Panc1 (cell line): ENCODE results near the gene CINP. TPM values are rescaled to one million over a fixed set of nuclear protein-coding genes. Genes with fewer than 3 reads are reported as not detected.

Source experiments
- ATAC-seq: fragments of 200-7000 bp; cut with Tn5 transposase; 2 replicates; pipeline ENCODE4 v1.9.1; 2020; ENCODE audit warnings: mild to moderate bottlenecking, moderate library complexity
- BruUV-seq: library from RNA; stranded (reverse); fragments of 400-500 nt; replicated peaks from 2 replicates; lab custom pipeline; 2021; lab: Mats Ljungman, UMichigan
- CTCF ChIA-PET: fragments of 300-600 bp; sonication (Branson Sonifier 250); formaldehyde crosslinking; loops from one replicate; lab custom pipeline; 2022; ENCODE audit warnings: antibody characterized with exemption; lab: Charles Lee
- POLR2A ChIA-PET: fragments of 300-600 bp; sonication (Branson Sonifier 250); formaldehyde crosslinking; loops from one replicate; lab custom pipeline; 2022; ENCODE audit warnings: antibody characterized with exemption; lab: Charles Lee
- DNase-seq: peaks from one replicate; pipeline ENCODE4 v3.0.0-alpha.2; 2010; ENCODE audit warnings: low read depth, low spot score
- H3K27ac ChIP-seq: 2 replicates; pipeline ENCODE4 v1.5.1; 2011; ENCODE audit warnings: mild to moderate bottlenecking, low read length, inconsistent platforms
- H3K27me3 ChIP-seq: fragments of 200-500 bp; sonication (Bioruptor generic); 2 replicates; pipeline ENCODE4 v1.6.0; 2014; ENCODE audit warnings: low read length, inconsistent platforms; ENCODE audit not compliant: control insufficient read depth, insufficient read depth
- H3K36me3 ChIP-seq: fragments of 200-500 bp; sonication (Bioruptor generic); 2 replicates; pipeline ENCODE4 v1.5.1; 2014; ENCODE audit warnings: inconsistent platforms, mild to moderate bottlenecking, low read length, moderate library complexity; ENCODE audit not compliant: control insufficient read depth, insufficient read depth
- H3K4me1 ChIP-seq: 2 replicates; pipeline ENCODE4 v1.5.1; 2011; ENCODE audit warnings: inconsistent platforms, mild to moderate bottlenecking, low read length, moderate library complexity; ENCODE audit not compliant: control insufficient read depth, insufficient read depth
- H3K4me3 ChIP-seq, 2 experiments: 2 replicates each; pipeline ENCODE4 v1.5.1; 2011 to 2012; ENCODE audit warnings: low read depth in 2 of 2, low read length in 2 of 2, mild to moderate bottlenecking in 2 of 2, inconsistent platforms in 1 of 2, moderate library complexity in 1 of 2
- H3K9me3 ChIP-seq: fragments of 200-500 bp; sonication (Bioruptor generic); 2 replicates; pipeline ENCODE4 v1.5.1; 2014; ENCODE audit warnings: low read depth, mild to moderate bottlenecking, inconsistent platforms, low read length, moderate library complexity; ENCODE audit not compliant: control insufficient read depth, insufficient read depth
- POLR2AphosphoS5 ChIP-seq: IDR thresholded peaks from 2 replicates; pipeline ENCODE4 v1.6.1; 2012; ENCODE audit warnings: mild to moderate bottlenecking, low read depth, low read length, moderate library complexity
- SIN3A ChIP-seq: IDR thresholded peaks from 2 replicates; pipeline ENCODE4 v1.6.1; 2012; ENCODE audit warnings: low read depth, mild to moderate bottlenecking, low read length, moderate library complexity, borderline replicate concordance; ENCODE audit not compliant: insufficient read depth
- TCF7L2 ChIP-seq: IDR thresholded peaks from 2 replicates; pipeline ENCODE4 v1.6.1; 2011; ENCODE audit warnings: mild to moderate bottlenecking, low read depth, low read length, inconsistent platforms
- in situ Hi-C: cut with HindIII; loops from 2 replicates; pipeline ENCODE4 v1.10.0; 2016; ENCODE audit warnings: low sequenced_read_pairs, low pct_unique_long_range_greater_than_20kb
- intact Hi-C: fragments of 100-400 bp; cut with micrococcal nuclease; formaldehyde crosslinking; loops from one replicate; pipeline ENCODE4 v1.10.0; 2022; ENCODE audit not compliant: unreplicated experiment
- total RNA-seq: library from RNA; stranded (reverse); gene quantifications from one replicate; pipeline ENCODE4 v1.2.1, GENCODE V29; 2021; ENCODE audit not compliant: unreplicated experiment
- TF ChIP-seq, protein P1 (sequence below), 2 experiments: IDR thresholded peaks; 2 replicates each; pipeline ENCODE4 v1.6.1; 2011 to 2012; ENCODE audit warnings: low read depth in 2 of 2, control low read depth in 1 of 2, low read length in 1 of 2, mild to moderate bottlenecking in 1 of 2, moderate library complexity in 1 of 2; ENCODE audit not compliant: insufficient read depth in 1 of 2
- TF ChIP-seq, protein P2 (sequence below): fragments of 450-650 bp; IDR thresholded peaks from 2 replicates; pipeline ENCODE4 v1.5.1; 2017; ENCODE audit warnings: mild to moderate bottlenecking

CINP gene
- total RNA-seq, 1 experiment from 2014 or later: 28.3 TPM

DNA sequence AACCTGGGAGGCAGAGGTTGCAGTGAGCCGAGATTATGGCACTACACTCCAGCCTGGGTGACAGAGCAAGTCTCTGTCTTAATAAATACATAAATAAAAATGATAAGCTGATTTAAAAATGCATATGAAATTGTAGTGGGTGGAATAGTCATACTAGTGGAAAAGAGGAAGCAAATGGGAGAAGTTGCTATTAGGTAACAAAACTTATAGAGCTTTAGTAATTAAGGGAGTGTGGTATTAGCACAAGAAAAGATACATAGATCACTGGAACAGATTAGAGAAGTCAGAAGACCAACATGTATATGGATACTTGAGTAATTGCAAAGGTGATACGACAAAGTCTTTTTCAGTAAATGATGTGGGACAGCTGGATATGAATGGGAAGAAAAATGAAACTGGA is 26.6 kb upstream of the CINP start:
- H3K27me3 ChIP-seq: no peaks in the 10 kb centered on the region
- DNase-seq: no peak
- CTCF ChIA-PET: no interaction called here
- no TSS peak for BruUV-seq
- H3K9me3 ChIP-seq: no peaks in the 10 kb centered on the region
- intact Hi-C loops: no loop called here
- H3K4me1 ChIP-seq: no peaks in the 10 kb centered on the region
- H3K36me3 ChIP-seq: no peaks in the 10 kb centered on the region
- POLR2A ChIA-PET: no interaction called here
- H3K27ac ChIP-seq: no peak overlapping the region
- ATAC-seq: no peak
- in situ Hi-C loops: no loop called here
- TF ChIP-seq TCF7L2 (no peak), POLR2AphosphoS5 (no peak), SIN3A (no peak)
- TF ChIP-seq, protein P1, sequence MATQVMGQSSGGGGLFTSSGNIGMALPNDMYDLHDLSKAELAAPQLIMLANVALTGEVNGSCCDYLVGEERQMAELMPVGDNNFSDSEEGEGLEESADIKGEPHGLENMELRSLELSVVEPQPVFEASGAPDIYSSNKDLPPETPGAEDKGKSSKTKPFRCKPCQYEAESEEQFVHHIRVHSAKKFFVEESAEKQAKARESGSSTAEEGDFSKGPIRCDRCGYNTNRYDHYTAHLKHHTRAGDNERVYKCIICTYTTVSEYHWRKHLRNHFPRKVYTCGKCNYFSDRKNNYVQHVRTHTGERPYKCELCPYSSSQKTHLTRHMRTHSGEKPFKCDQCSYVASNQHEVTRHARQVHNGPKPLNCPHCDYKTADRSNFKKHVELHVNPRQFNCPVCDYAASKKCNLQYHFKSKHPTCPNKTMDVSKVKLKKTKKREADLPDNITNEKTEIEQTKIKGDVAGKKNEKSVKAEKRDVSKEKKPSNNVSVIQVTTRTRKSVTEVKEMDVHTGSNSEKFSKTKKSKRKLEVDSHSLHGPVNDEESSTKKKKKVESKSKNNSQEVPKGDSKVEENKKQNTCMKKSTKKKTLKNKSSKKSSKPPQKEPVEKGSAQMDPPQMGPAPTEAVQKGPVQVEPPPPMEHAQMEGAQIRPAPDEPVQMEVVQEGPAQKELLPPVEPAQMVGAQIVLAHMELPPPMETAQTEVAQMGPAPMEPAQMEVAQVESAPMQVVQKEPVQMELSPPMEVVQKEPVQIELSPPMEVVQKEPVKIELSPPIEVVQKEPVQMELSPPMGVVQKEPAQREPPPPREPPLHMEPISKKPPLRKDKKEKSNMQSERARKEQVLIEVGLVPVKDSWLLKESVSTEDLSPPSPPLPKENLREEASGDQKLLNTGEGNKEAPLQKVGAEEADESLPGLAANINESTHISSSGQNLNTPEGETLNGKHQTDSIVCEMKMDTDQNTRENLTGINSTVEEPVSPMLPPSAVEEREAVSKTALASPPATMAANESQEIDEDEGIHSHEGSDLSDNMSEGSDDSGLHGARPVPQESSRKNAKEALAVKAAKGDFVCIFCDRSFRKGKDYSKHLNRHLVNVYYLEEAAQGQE (IDR thresholded peaks at IDR 0.05; ENCODE audit: insufficient read depth in 1 of 2, low read depth in 2 of 2, low read length in 1 of 2): no peak
- TF ChIP-seq, protein P2, sequence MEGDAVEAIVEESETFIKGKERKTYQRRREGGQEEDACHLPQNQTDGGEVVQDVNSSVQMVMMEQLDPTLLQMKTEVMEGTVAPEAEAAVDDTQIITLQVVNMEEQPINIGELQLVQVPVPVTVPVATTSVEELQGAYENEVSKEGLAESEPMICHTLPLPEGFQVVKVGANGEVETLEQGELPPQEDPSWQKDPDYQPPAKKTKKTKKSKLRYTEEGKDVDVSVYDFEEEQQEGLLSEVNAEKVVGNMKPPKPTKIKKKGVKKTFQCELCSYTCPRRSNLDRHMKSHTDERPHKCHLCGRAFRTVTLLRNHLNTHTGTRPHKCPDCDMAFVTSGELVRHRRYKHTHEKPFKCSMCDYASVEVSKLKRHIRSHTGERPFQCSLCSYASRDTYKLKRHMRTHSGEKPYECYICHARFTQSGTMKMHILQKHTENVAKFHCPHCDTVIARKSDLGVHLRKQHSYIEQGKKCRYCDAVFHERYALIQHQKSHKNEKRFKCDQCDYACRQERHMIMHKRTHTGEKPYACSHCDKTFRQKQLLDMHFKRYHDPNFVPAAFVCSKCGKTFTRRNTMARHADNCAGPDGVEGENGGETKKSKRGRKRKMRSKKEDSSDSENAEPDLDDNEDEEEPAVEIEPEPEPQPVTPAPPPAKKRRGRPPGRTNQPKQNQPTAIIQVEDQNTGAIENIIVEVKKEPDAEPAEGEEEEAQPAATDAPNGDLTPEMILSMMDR: no peak
- no peak overlapping the region for H3K4me3 ChIP-seq

DNA sequence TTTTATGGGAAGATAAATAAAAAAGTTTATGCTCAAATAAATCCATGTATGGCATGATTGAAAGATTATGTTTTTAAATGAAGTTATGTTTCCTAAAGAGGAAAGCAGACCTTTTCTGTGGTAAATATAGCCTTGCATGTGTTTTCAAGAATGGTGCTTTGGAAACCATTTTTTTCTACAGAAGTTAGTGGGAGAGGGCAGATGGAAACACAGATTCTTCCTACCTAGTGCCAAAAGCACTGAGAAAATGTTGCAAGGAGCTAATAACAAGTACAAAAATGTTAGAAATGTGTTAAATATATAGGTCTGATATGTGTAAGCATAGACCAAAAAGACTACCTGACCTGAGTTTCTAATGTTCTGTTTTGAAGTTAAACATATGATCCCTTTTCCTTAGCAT is 24.4 kb upstream of the CINP start:
- POLR2A ChIA-PET: no interaction called here
- Histone ChIP-seq H3K4me1 (no peaks in the 10 kb centered on the region), H3K27ac (no peak overlapping the region), H3K9me3 (no peaks in the 10 kb centered on the region), H3K4me3 (no peak overlapping the region), H3K27me3 (no peaks in the 10 kb centered on the region), H3K36me3 (no peaks in the 10 kb centered on the region)
- in situ Hi-C loops: no loop called here
- CTCF ChIA-PET: no interaction called here
- no TSS peak for BruUV-seq
- TF ChIP-seq POLR2AphosphoS5 (no peak), TCF7L2 (no peak), SIN3A (no peak)
- TF ChIP-seq, protein P1 (IDR thresholded peaks at IDR 0.05; ENCODE audit: insufficient read depth in 1 of 2, low read depth in 2 of 2, low read length in 1 of 2): no peak
- TF ChIP-seq, protein P2: no peak
- intact Hi-C loops: no loop called here
- ATAC-seq (no peak), DNase-seq (no peak)
